CD4-positive, alpha-beta T cell treated with Interleukin-6 at 100 ng/mL for 8 hours (primary cell): ENCODE data around the gene CNIH3.

Experiments used
- DNase-seq: peaks from one replicate; pipeline ENCODE4 v3.0.0-alpha.2; 2020; ENCODE audit warnings: mixed read lengths, low spot score

The CNIH3 gene

DNA sequence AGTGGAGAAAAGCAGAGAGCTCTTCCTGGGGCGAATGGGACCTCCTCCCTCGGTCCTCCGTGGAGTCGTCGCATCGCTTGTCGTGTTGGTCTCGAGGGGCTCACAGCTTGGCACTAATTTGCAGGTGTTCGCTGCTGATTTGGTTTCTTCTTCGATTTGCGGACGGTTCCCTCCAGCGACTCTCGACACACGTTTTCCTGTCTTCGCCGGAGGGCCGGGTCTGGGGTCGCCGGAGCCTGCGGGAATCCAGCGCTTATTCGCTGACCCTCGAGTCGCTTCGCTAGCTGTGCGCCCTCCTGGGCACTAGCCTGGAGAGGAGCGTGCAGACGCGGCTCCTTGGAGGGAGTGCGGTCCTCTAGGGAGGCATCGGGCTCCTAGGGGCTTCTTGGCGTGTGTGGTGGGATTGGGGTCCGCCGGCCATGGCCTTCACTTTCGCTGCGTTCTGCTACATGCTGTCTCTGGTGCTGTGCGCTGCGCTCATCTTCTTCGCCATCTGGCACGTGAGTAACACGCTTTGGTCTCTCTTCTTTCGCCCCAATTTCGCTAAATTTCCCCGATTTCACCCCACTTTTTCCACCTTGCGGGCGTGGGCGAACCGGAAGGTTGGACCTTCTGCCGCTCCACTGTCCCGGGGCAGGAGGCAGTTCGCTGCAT is 766 bp downstream of the CNIH3 start:
- DNase-seq = no peak

- no peak for DNase-seq
Measured at GRCh38 chr1:224617410-224618355, 1.6 kb downstream of the CNIH3 start.

DNA sequence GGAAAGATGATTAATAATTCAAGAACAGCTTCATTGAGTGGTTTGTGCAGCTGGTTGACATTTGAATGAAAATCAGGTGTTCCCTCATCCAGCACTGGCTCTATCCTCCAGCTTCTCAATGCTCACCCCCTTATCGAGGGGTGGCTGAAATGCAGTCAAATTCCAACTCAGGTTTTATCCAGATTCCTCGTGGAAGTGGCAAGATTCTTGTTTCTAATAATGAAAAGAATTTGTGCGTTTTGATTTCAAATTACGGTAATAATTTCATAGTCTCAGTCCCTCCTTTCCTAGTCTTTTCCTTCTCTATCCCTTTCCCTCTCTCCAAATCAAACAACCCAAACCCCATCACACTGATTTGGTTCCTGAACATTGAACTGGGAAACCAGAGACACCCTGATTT is 3.1 kb downstream of the CNIH3 start:
- DNase-seq = no peak

- no peak for DNase-seq
Measured at GRCh38 chr1:224620105-224620504, 4.0 kb downstream of the CNIH3 start.

DNA sequence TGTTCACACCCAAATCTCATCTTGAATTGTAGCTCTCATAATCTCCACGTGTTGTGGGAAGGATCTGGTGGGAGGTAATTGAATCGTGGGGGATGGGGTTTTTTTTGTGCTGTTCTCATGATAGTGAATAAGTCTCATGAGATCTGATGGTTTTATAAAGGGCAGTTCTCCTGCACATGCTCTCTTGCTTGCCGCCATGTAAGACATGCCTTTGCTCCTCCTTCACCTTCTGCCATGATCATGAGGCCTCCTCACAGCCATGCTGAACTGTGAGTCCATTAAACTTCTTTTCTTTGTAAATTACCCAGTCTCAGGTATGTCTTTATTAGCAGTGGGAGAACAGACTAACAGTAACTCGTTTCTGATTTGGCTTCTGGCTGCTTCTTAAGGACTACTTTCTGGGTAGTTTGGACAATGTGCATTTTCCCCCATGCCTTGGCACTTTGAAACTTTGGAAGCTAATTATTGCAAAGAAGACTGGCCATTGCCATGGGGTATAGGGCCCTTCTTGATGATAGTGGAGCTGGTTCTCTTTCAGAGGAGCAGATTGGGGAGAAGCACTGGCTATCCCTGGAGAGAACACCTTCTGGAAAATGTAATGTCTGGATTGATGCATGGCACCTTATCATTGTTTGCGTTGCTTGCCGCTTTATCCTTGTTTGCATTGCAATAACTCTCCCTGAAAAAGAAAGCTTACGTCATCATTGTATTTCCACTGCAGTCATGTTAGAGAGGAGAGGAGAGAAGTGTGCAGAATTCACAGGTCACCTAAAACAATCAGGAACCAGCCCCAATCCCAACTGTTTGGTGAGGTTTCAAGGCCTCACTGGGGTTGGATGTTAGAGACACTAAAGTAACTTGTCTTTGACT is 5.9 kb downstream of the CNIH3 start:
- DNase-seq = no peak

DNA sequence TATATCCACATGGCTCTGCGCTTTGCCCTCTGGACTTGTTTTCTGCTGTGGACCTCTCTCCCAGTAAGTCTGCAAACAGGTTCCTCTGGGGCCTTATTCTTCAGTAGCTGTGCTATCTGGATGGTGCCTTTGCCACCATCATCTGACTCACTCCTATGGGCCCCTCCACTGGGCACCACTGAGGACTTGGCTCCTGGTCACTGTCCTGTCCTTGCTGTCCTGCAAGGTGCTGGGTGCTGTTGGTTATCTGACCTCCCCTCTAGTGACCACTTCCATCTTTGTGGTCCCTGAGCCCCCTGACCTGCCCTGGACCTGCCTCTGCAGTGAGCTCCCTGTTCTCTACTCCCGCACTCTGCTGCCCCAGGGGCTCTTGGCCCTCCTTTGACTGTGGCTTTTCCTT is 6.7 kb downstream of the CNIH3 start:
- no peak for DNase-seq

GRCh38 chr1:224623310-224623714 is 7.2 kb downstream of the CNIH3 start:
- no peak for DNase-seq

DNA sequence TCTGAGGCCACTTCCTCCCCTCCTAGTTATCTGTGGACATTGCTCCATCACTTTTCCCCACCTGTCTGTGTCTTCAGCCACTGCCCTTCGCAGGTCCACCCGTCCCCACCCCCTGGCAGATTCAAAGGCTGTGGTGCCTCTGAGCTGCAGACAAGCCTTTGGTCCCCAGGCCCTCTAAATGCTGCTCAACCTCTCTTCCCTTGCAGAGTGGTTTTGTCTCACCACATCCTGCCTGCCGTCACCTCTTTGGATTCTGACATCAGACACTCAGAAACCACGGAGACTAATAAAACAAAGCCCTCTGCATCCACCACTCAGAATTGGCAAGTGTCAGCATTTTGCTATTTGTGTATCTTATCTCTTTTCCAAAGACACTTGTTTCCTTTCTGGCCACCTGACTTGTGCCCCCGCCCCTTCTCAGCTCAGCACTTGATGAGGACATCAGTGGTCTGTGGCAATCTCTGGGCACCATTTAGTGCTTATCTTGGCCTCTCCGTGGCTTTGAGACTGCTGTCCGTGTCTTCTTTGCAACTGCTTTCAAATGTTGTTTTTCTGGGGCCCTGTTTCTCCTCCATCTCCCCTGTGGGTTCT is 7.7 kb downstream of the CNIH3 start:
- DNase-seq = peak; percentile 75

DNA sequence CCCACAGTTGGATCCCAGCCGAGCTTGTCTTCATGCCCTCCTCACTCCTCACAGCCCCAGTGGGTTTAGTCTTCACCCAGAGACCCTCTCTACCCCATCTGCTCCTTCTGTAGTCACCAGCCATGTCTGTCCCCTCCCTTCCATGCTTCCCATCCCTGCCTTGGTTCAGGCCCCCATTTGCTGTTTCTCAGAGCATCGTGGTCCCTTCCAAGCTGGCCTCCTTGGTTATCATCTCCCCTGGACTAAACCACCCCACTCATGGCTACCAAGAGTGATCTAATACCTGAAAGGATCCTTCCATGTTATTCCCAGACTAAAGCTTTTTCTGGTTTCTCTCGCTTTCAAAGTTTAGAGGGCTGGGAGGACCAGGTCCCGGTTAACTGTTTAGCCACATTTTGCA is 8.3 kb downstream of the CNIH3 start:
- DNase-seq = no peak

- DNase-seq = no peak
Measured at GRCh38 chr1:224626042-224626441, 9.9 kb downstream of the CNIH3 start.

DNA sequence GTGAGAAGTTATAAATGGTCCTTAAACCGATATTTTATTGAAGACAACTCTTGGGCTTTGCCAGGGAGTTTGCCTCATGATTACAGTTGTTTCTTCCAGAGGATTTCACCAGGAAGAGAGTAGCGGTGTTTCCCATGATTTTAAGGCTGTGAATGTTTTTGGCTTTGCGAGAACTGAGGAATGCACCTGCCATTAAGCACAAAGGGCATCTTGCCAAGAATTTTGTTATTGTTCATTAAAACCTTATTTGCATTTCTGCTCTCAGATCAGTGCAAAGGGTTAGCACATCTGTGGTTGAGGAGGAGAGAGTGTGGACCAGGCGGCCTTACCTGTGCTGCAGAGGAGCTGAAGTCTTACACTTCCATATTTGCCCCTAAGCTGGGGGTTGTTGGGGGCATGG is 13.8 kb downstream of the CNIH3 start:
- DNase-seq = no peak

GRCh38 chr1:224631462-224632115 is 15.5 kb downstream of the CNIH3 start:
- no peak for DNase-seq

- no peak for DNase-seq
Measured at GRCh38 chr1:224632381-224632871, 16.3 kb downstream of the CNIH3 start.

DNA sequence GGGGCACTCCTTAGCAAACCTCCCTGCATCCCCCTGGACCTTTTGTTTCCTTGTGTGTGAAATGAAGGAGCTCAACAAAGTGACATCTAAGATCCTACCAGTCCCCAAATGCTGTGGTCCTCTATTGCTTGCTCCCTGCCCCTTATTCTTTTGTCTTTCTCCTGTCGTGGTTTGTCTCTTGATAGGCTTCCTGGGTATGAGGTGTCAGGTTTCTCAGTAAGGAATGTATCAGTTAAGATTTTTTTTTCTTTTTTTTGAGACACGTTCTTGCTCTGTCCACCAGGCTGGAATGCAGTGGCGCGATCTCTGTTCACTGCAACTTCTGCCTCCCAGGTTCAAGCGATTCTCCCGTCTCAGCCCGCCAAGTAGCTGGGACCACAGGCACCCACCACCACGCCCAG is 16.8 kb downstream of the CNIH3 start:
- DNase-seq = no peak

DNA sequence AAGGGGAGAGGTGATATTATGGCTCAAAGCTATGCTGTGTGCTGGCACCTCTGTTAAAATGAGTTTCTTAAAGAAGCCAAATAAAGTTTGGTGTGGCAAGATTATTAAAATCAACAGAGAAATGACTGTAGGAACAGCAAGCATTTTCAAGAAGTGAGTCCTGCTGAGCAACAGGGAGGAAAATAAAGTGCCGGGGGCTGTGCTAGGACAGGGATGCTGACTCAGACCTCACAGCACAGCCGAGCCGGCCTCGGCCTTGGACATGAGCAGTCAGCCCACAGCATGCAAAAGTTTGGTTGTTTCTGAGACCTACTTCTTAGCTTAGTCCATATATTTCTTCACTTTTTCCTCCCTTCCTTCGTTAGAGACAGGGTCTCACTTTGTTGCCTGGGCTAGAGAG is 19.2 kb downstream of the CNIH3 start:
- no peak for DNase-seq

GRCh38 chr1:224637515-224637914 is 21.4 kb downstream of the CNIH3 start:
- DNase-seq = no peak

- DNase-seq = no peak
Measured at GRCh38 chr1:224637936-224638335, 21.8 kb downstream of the CNIH3 start.

DNA sequence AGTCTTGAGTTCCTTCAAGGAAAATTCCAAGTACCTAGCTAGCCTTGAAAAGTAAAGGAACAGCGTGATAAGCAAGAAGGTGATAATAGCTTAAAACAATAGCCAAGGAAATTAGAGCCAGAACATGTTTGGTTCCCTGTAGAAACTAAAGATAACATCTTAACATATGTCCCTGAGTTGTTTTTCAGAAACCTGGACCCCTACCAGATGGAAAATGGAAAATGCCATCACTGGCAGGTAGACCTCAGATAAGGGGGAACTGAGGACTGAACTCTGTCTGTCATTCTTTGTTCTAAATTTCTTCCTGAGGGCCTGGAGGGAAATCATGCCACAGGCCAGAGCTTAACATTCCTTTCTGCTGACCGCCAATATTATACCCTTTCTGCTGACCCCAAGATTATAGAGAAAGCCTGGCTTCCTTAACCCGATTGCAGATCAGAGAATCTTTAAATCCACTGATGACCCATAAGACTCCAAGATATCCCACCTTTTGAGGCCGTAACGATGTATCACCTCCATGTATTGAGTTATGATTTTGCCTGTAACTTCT is 23.4 kb downstream of the CNIH3 start:
- DNase-seq = no peak

- no peak for DNase-seq
Measured at GRCh38 chr1:224640018-224640417, 23.9 kb downstream of the CNIH3 start.

- no peak for DNase-seq
Measured at GRCh38 chr1:224640587-224640986, 24.5 kb downstream of the CNIH3 start.

- DNase-seq = no peak
Measured at GRCh38 chr1:224641030-224641429, 24.9 kb downstream of the CNIH3 start.
